Measurements from ENCODE around the gene LBH. TPM values are rescaled to one million over a fixed set of nuclear protein-coding genes. Genes with fewer than 3 reads are reported as not detected.

Gene LBH
- total RNA-seq, 1 donor from 2014 or later = 51.7 TPM

DNA sequence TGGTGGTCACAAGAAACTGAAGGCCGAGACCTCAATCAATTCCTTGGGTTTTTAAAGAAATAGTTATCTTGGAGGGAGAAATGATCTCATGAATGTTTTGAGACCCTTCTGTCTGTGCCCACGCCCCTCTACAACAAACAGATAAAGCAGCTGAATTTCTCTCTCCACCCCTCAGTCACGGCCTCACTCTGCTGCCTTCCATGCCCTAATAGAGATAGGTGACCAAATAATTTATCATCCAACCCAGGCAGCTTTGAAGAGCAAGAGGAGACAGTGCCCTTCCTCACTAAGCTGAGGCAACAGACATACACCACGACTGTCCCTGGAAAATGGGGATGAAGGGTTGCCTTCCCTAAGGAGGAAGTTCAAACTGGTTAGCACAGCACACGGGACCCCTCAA lies 71.2 kb downstream of the LBH start:
- Histone ChIP-seq H4K20me1 (ENCODE audit: insufficient read depth, low read length) (no peaks in the 10 kb centered on the region), H3K79me2 (ENCODE audit: insufficient read depth, low read length) (no peaks in the 10 kb centered on the region), H3K36me3 (ENCODE audit: insufficient read depth, low read length) (no peaks in the 10 kb centered on the region), H3K27me3 (ENCODE audit: insufficient read depth, low read length) (no peaks in the 10 kb centered on the region), H3K9me3 (ENCODE audit: insufficient read depth, low read depth, low read length) (no peaks in the 10 kb centered on the region), H3K4me1 (ENCODE audit: insufficient read depth, low read length) (peaks cover 28% of the 10 kb centered on the region), H2AFZ (ENCODE audit: low read depth, low read length) (no peak overlapping the region), H3K27ac (ENCODE audit: low read depth, low read length) (no peak overlapping the region), H3K4me2 (ENCODE audit: low read length) (no peak overlapping the region), H3K9ac (ENCODE audit: low read length) (no peak overlapping the region), H3K4me3 (ENCODE audit: insufficient read depth, low read depth, low read length) (no peak overlapping the region)
- no peak for DNase-seq (ENCODE audit: low read depth)
- Mint-ChIP-seq H3K9me3 (ENCODE audit: unreplicated experiment) (peaks cover 2% of the 10 kb centered on the region), H3K27me3 (ENCODE audit: low read depth, unreplicated experiment) (peaks cover 19% of the 10 kb centered on the region), H3K36me3 (ENCODE audit: low read depth, unreplicated experiment) (no peaks in the 10 kb centered on the region), H3K27ac (ENCODE audit: unreplicated experiment) (no peak overlapping the region), H3K4me1 (ENCODE audit: low read depth, unreplicated experiment) (peaks cover 1% of the 10 kb centered on the region), H3K4me3 (ENCODE audit: unreplicated experiment) (no peak overlapping the region)
- FAIRE-seq = no peak
- TF ChIP-seq, protein P1, sequence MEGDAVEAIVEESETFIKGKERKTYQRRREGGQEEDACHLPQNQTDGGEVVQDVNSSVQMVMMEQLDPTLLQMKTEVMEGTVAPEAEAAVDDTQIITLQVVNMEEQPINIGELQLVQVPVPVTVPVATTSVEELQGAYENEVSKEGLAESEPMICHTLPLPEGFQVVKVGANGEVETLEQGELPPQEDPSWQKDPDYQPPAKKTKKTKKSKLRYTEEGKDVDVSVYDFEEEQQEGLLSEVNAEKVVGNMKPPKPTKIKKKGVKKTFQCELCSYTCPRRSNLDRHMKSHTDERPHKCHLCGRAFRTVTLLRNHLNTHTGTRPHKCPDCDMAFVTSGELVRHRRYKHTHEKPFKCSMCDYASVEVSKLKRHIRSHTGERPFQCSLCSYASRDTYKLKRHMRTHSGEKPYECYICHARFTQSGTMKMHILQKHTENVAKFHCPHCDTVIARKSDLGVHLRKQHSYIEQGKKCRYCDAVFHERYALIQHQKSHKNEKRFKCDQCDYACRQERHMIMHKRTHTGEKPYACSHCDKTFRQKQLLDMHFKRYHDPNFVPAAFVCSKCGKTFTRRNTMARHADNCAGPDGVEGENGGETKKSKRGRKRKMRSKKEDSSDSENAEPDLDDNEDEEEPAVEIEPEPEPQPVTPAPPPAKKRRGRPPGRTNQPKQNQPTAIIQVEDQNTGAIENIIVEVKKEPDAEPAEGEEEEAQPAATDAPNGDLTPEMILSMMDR (IDR thresholded peaks at IDR 0.05; ENCODE audit: insufficient read depth, low read depth, low read length) = no peak
- no peak for TF ChIP-seq EZH2 (IDR thresholded peaks at IDR 0.05; ENCODE audit: insufficient read depth, low read length)

DNA sequence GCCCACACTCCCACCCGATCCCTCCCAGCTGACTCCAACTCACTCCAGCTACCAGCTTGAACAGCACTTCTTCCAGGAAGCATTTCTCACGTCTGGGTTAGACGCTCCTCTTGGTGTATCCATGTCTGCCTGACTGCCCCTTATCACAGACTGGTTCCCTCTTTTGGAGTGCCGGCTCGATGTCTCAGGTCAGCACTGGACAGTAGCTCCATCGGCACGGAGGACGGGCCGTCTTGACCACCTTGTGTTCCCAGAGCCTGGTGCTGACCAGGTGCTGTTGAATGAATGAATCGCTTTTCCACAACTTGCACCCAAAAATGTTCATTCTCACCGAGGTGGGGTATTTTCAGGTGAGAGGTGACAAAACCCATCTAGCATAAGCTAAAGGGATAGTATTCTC lies 71.8 kb downstream of the LBH start:
- DNase-seq (ENCODE audit: low read depth) (no peak), FAIRE-seq (no peak)
- H3K4me1 Mint-ChIP-seq (ENCODE audit: low read depth, unreplicated experiment) = peaks cover 1% of the 10 kb centered on the region
- no peak overlapping the region for H3K27ac ChIP-seq (ENCODE audit: low read depth, low read length)
- no peak overlapping the region for H3K4me2 ChIP-seq (ENCODE audit: low read length)
- no peaks in the 10 kb centered on the region for H4K20me1 ChIP-seq (ENCODE audit: insufficient read depth, low read length)
- no peaks in the 10 kb centered on the region for H3K36me3 Mint-ChIP-seq (ENCODE audit: low read depth, unreplicated experiment)
- TF ChIP-seq EZH2 (IDR thresholded peaks at IDR 0.05; ENCODE audit: insufficient read depth, low read length) = no peak
- TF ChIP-seq, protein P1 (IDR thresholded peaks at IDR 0.05; ENCODE audit: insufficient read depth, low read depth, low read length) = no peak
- peaks cover 2% of the 10 kb centered on the region for H3K9me3 Mint-ChIP-seq (ENCODE audit: unreplicated experiment)
- H3K4me3 Mint-ChIP-seq (ENCODE audit: unreplicated experiment) = no peak overlapping the region
- no peaks in the 10 kb centered on the region for H3K27me3 ChIP-seq (ENCODE audit: insufficient read depth, low read length)
- H3K79me2 ChIP-seq (ENCODE audit: insufficient read depth, low read length) = no peaks in the 10 kb centered on the region
- H3K9ac ChIP-seq (ENCODE audit: low read length) = no peak overlapping the region
- no peak overlapping the region for H3K27ac Mint-ChIP-seq (ENCODE audit: unreplicated experiment)
- no peaks in the 10 kb centered on the region for H3K9me3 ChIP-seq (ENCODE audit: insufficient read depth, low read depth, low read length)
- peaks cover 28% of the 10 kb centered on the region for H3K4me1 ChIP-seq (ENCODE audit: insufficient read depth, low read length)
- H2AFZ ChIP-seq (ENCODE audit: low read depth, low read length) = no peak overlapping the region
- H3K4me3 ChIP-seq (ENCODE audit: insufficient read depth, low read depth, low read length) = no peak overlapping the region
- H3K36me3 ChIP-seq (ENCODE audit: insufficient read depth, low read length) = no peaks in the 10 kb centered on the region
- peaks cover 19% of the 10 kb centered on the region for H3K27me3 Mint-ChIP-seq (ENCODE audit: low read depth, unreplicated experiment)

DNA sequence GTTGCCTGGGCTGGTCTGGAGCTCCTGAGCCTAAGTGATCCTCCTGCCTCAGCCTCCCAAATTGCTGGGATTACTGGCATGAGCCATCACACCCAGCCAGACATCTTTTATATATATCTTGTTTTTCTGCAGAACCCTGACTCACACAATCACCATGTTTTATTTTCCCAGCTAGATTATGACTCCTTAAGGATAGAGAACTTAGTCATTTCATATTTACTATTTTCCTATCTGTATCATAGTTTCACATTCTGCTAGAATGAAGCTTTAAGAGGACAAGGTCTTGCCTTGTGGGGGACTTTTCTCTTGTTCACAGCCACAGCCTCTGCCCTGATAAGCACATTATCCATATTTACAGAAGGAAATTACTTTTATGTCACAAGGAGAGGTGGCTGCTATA lies 73.9 kb downstream of the LBH start:
- DNase-seq (ENCODE audit: low read depth) = peak; percentile 44

More for the DNA sequence above, 73.9 kb downstream of the LBH start:
- peak; percentile 49 for FAIRE-seq
- TF ChIP-seq, protein P1 (IDR thresholded peaks at IDR 0.05; ENCODE audit: insufficient read depth, low read depth, low read length) = no peak
- TF ChIP-seq EZH2 (IDR thresholded peaks at IDR 0.05; ENCODE audit: insufficient read depth, low read length) = no peak
- Histone ChIP-seq H3K27ac (ENCODE audit: low read depth, low read length) (peak overlapping the region; percentile 46), H3K4me2 (ENCODE audit: low read length) (no peak overlapping the region), H4K20me1 (ENCODE audit: insufficient read depth, low read length) (no peaks in the 10 kb centered on the region), H3K27me3 (ENCODE audit: insufficient read depth, low read length) (no peaks in the 10 kb centered on the region), H3K4me3 (ENCODE audit: insufficient read depth, low read depth, low read length) (no peak overlapping the region), H2AFZ (ENCODE audit: low read depth, low read length) (no peak overlapping the region), H3K4me1 (ENCODE audit: insufficient read depth, low read length) (peaks cover 23% of the 10 kb centered on the region), H3K9ac (ENCODE audit: low read length) (peak overlapping the region; percentile 11), H3K9me3 (ENCODE audit: insufficient read depth, low read depth, low read length) (no peaks in the 10 kb centered on the region), H3K79me2 (ENCODE audit: insufficient read depth, low read length) (no peaks in the 10 kb centered on the region), H3K36me3 (ENCODE audit: insufficient read depth, low read length) (no peaks in the 10 kb centered on the region)
- Mint-ChIP-seq H3K4me1 (ENCODE audit: low read depth, unreplicated experiment) (peaks cover 1% of the 10 kb centered on the region), H3K36me3 (ENCODE audit: low read depth, unreplicated experiment) (no peaks in the 10 kb centered on the region), H3K27me3 (ENCODE audit: low read depth, unreplicated experiment) (peaks cover 19% of the 10 kb centered on the region), H3K27ac (ENCODE audit: unreplicated experiment) (no peak overlapping the region), H3K9me3 (ENCODE audit: unreplicated experiment) (peaks cover 2% of the 10 kb centered on the region), H3K4me3 (ENCODE audit: unreplicated experiment) (no peak overlapping the region)
